Measurements from ENCODE around the gene RAB24.
"Not testable (repeated sequence)": the region's sequence is repeated elsewhere in the genome, so short reads cannot be mapped to it uniquely, and the experiment has no call there.

- TF ChIP-seq CTCF (IDR thresholded peaks at IDR 0.05; ENCODE audit: low read depth, low read length, missing input control); SP1 (IDR thresholded peaks at IDR 0.05); REST (IDR thresholded peaks at IDR 0.05); RXRA (IDR thresholded peaks at IDR 0.05); ATF3 (IDR thresholded peaks at IDR 0.05); MAX (IDR thresholded peaks at IDR 0.05); HNF4G (IDR thresholded peaks at IDR 0.05); GABPA (IDR thresholded peaks at IDR 0.05 in 1 of 2, conservative IDR thresholded peaks at IDR 0.05 in 1 of 2); ZBTB33 (IDR thresholded peaks at IDR 0.05); TAF1 (conservative IDR thresholded peaks at IDR 0.05); RAD21 (IDR thresholded peaks at IDR 0.05); HNF4A (conservative IDR thresholded peaks at IDR 0.05); EGR1 (IDR thresholded peaks at IDR 0.05; ENCODE audit: low read depth in 2 of 2); NR2F2 (IDR thresholded peaks at IDR 0.05): not testable (repeated sequence)
These were observed 2.7 kb upstream of the RAB24 start for GRCh38 chr5:177306103-177306640.
